GM12875 (cell line): ENCODE measurements around the gene TMEM132E.
A peak's percentile ranks its signal among the peaks of the same experiment; 100 is the strongest.

Source experiments
- H3K4me3 ChIP-seq: one replicate; pipeline ENCODE4 v1.5.1; 2011; ENCODE audit warnings: low read depth, low read length, control low read depth
- CTCF ChIP-seq: IDR thresholded peaks from 2 replicates; pipeline ENCODE4 v1.5.1; 2011; ENCODE audit warnings: low read depth, mild to moderate bottlenecking, control low read depth, inconsistent platforms, low read length, moderate library complexity, borderline replicate concordance; ENCODE audit not compliant: insufficient read depth

The TMEM132E gene

GRCh38 chr17:34542700-34543336 is 36.6 kb upstream of the TMEM132E start:
- TF ChIP-seq CTCF = peak; percentile 73

DNA sequence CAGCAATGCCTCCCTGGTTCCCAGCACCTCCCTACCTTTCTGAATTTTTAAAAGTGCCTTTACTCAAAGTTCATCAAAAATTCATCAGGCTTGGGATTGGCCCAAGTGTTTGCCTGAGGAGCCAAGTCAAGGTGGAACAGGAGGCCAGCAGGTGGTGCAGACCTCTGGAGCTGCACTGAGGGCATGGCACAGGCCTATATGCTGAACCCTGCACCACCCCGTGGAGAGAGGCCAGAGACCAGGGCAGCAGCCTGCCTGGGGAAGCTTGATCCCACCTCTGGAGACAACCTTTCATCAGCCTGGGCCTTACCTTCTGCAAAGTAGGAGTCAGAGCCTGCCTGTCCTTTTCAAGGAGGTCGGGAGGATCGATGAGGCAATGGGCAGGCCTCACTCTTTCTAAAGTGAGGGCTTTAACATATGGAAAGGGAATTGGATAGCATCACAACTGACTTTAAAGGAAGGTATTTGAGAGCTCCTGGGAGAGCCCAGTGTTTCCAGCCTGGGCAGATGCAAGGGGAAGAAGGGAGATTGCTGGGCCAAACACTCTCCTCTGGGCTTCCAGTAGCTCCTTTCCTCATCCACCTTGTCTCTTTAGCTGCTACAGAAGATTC is 31.8 kb upstream of the TMEM132E start:
- no peak for TF ChIP-seq CTCF
- H3K4me3 ChIP-seq = no peak overlapping the region

More at GRCh38 chr17:34542700-34543336, 36.6 kb upstream of the TMEM132E start:
- no peak overlapping the region for H3K4me3 ChIP-seq

DNA sequence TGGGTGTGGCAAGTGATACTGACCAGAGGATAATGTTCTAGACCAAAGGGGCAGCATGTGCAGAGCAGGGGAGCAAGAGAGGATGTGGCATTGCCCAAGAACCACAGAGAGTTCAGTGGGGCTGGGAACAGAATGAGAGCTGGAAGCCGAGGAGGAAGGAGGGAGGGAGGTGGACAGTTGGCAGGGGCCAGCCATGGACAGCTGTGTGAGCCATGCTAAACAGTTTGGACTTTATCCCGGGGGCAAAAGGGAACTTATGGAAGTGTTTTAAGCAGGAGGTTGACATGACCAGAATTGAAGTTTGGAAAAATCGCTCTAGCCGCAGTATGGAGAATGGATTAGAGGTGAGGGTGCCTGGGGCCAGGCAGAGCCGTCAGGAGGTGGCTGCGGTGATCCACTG is 29.4 kb upstream of the TMEM132E start:
- no peak overlapping the region for H3K4me3 ChIP-seq
- TF ChIP-seq CTCF = no peak

- no peak for TF ChIP-seq CTCF
- no peak overlapping the region for H3K4me3 ChIP-seq
These were observed 25.5 kb upstream of the TMEM132E start for GRCh38 chr17:34553907-34554306.

- no peak overlapping the region for H3K4me3 ChIP-seq
- TF ChIP-seq CTCF = no peak
These were observed 23.0 kb upstream of the TMEM132E start for GRCh38 chr17:34556384-34556783.

DNA sequence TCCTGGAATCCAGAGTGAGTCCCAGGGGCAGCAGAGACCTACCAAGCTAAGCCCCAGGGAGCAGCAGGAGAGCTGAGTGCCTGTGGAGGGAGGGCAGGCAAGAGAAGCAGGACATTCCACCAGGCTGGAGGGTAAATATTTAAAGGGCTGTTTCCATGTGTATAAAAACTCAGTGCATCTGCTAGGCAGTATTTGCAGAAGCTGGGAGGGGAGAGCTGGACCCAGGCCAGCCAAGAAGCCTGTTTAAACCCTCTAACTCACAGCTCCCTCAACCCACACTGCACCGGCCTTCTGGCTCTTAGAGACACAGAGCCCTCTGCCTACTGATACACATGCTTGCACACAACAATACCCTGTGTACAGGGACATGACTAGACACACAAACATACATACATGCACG is 22.5 kb upstream of the TMEM132E start:
- no peak overlapping the region for H3K4me3 ChIP-seq
- no peak for TF ChIP-seq CTCF

- no peak for TF ChIP-seq CTCF
- H3K4me3 ChIP-seq = no peak overlapping the region
These were observed 18.1 kb upstream of the TMEM132E start for GRCh38 chr17:34561328-34561727.
